Chondrocyte (in vitro differentiated cells): ENCODE measurements around the gene UBQLN1. TPM values are rescaled to one million over a fixed set of nuclear protein-coding genes. Genes with fewer than 3 reads are reported as not detected.

ENCODE experiments used
- DNase-seq: peaks from one replicate; pipeline ENCODE4 v3.0.0; 2021; ENCODE audit warnings: mixed read lengths, low spot score
- H3K27ac Mint-ChIP-seq: one replicate; pipeline ENCODE4 v1.8.0; 2021; ENCODE audit warnings: mild to moderate bottlenecking, moderate library complexity, mixed read lengths; ENCODE audit not compliant: unreplicated experiment
- H3K27me3 Mint-ChIP-seq: 2 replicates; pipeline ENCODE4 v1.8.0; 2021; ENCODE audit warnings: low read depth, mixed read lengths
- H3K36me3 Mint-ChIP-seq: 2 replicates; pipeline ENCODE4 v1.8.0; 2021; ENCODE audit warnings: low read depth, mixed read lengths
- H3K4me1 Mint-ChIP-seq: 2 replicates; pipeline ENCODE4 v1.8.0; 2021; ENCODE audit warnings: low read depth, mild to moderate bottlenecking, mixed read lengths
- H3K4me3 Mint-ChIP-seq: one replicate; pipeline ENCODE4 v1.8.0; 2021; ENCODE audit warnings: mild to moderate bottlenecking, moderate library complexity, mixed read lengths; ENCODE audit not compliant: unreplicated experiment
- H3K9me3 Mint-ChIP-seq: 2 replicates; pipeline ENCODE4 v1.8.0; 2021; ENCODE audit warnings: low read depth, mixed read lengths
- total RNA-seq: library from RNA; stranded (reverse); gene quantifications from 3 replicates; pipeline ENCODE4 v1.2.1, GENCODE V29; 2021
- TF ChIP-seq, protein P1 (sequence below): fragments of 200-600 bp; sonication (generic); IDR thresholded peaks from 2 replicates; pipeline ENCODE4 v1.5.0; 2021; ENCODE audit warnings: antibody characterized with exemption, mild to moderate bottlenecking, moderate library complexity

UBQLN1 gene
- total RNA-seq, 1 donor from 2014 or later, result 83.4 TPM

DNA sequence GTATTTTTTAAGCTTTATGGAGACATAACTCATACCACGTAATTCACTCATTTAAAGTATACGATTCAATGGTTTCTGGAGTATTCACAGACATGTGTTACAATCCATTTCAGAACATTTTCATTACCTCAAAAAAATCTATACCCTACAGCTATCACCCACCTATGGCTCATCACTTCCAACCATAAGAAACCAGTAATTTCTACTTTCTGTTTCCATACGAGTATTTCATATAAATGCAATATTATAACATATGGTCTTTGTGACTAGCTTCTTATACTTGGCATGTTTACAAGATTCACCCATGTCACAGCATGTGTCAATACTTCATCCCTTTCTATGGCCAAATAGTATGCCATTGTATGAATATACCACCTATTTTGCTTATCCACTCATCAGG lies 18.8 kb downstream of the UBQLN1 start:
- H3K27me3 Mint-ChIP-seq, result no peaks in the 10 kb centered on the region

DNA sequence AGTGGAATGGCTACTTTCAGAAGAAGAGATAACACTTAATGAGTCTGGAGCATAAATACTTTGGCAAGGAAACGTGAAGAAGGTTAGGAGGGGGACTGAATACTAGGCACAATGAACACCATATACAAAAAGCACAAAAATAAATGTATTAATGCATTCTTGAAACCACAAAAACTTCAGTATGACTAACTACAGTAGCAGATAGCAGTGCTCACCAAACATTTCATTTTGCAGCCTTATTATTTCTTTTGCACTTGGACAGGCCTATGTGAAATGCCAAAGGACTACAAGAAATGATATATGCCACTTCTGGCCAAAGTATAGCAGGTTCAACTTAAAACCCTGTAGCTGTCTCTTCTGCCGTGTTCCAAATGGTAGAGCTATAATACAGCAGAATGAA lies 26.3 kb downstream of the UBQLN1 start:
- no peak overlapping the region for H3K27ac Mint-ChIP-seq
- TF ChIP-seq, protein P1, sequence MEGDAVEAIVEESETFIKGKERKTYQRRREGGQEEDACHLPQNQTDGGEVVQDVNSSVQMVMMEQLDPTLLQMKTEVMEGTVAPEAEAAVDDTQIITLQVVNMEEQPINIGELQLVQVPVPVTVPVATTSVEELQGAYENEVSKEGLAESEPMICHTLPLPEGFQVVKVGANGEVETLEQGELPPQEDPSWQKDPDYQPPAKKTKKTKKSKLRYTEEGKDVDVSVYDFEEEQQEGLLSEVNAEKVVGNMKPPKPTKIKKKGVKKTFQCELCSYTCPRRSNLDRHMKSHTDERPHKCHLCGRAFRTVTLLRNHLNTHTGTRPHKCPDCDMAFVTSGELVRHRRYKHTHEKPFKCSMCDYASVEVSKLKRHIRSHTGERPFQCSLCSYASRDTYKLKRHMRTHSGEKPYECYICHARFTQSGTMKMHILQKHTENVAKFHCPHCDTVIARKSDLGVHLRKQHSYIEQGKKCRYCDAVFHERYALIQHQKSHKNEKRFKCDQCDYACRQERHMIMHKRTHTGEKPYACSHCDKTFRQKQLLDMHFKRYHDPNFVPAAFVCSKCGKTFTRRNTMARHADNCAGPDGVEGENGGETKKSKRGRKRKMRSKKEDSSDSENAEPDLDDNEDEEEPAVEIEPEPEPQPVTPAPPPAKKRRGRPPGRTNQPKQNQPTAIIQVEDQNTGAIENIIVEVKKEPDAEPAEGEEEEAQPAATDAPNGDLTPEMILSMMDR, result no peak
- no peak overlapping the region for H3K4me3 Mint-ChIP-seq
- no peaks in the 10 kb centered on the region for H3K27me3 Mint-ChIP-seq
- peaks cover 11% of the 10 kb centered on the region for H3K4me1 Mint-ChIP-seq
- H3K9me3 Mint-ChIP-seq, result no peaks in the 10 kb centered on the region
- no peak for DNase-seq
- peaks cover 23% of the 10 kb centered on the region for H3K36me3 Mint-ChIP-seq

More for the DNA sequence above, 18.8 kb downstream of the UBQLN1 start:
- Mint-ChIP-seq H3K36me3 (peaks cover 2% of the 10 kb centered on the region), H3K27ac (no peak overlapping the region), H3K4me1 (peaks cover 51% of the 10 kb centered on the region), H3K9me3 (no peaks in the 10 kb centered on the region), H3K4me3 (no peak overlapping the region)
- no peak for DNase-seq
- TF ChIP-seq, protein P1, result no peak

- Mint-ChIP-seq H3K9me3 (no peaks in the 10 kb centered on the region), H3K27me3 (no peaks in the 10 kb centered on the region), H3K4me3 (no peak overlapping the region), H3K36me3 (peaks cover 23% of the 10 kb centered on the region), H3K4me1 (peaks cover 11% of the 10 kb centered on the region), H3K27ac (no peak overlapping the region)
- TF ChIP-seq, protein P1, result no peak
- no peak for DNase-seq
These were observed 27.5 kb downstream of the UBQLN1 start for GRCh38 chr9:83680233-83680632.

GRCh38 chr9:83677596-83677995 lies 30.2 kb downstream of the UBQLN1 start:
- no peak for DNase-seq
- Mint-ChIP-seq H3K4me1 (peaks cover 7% of the 10 kb centered on the region), H3K9me3 (no peaks in the 10 kb centered on the region), H3K27ac (no peak overlapping the region), H3K4me3 (no peak overlapping the region), H3K36me3 (peaks cover 30% of the 10 kb centered on the region), H3K27me3 (no peaks in the 10 kb centered on the region)
- TF ChIP-seq, protein P1, result no peak

DNA sequence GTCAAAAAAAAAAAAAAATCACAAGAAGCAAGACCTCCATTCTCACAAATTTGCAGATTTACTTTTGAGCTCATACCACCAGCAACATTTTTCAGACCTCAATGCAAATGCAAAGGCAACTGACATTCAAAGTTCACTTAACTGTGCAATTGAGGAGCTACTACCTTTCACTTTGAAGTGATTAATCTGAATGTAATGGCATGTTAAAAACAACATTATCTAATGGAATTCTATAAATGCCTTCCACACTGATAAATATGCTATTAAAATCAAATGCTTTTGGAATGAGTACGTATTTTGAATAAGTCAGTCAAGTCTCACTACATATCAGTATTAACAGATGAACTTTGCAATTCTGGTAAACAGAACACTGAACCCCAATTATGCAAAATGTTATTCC lies 32.3 kb downstream of the UBQLN1 start:
- peaks cover 7% of the 10 kb centered on the region for H3K4me1 Mint-ChIP-seq
- H3K4me3 Mint-ChIP-seq, result no peak overlapping the region
- H3K27ac Mint-ChIP-seq, result no peak overlapping the region
- no peaks in the 10 kb centered on the region for H3K27me3 Mint-ChIP-seq
- no peak for DNase-seq
- no peaks in the 10 kb centered on the region for H3K9me3 Mint-ChIP-seq
- TF ChIP-seq, protein P1, result no peak
- H3K36me3 Mint-ChIP-seq, result peaks cover 38% of the 10 kb centered on the region
